CD4-positive, alpha-beta T cell treated with Interleukin-15 for 4 hours (primary cell): ENCODE data around the gene GNAT1.

Experiments
- DNase-seq: peaks from one replicate; pipeline ENCODE4 v3.0.0-alpha.2; 2020; ENCODE audit warnings: low spot score

GNAT1 gene

DNA sequence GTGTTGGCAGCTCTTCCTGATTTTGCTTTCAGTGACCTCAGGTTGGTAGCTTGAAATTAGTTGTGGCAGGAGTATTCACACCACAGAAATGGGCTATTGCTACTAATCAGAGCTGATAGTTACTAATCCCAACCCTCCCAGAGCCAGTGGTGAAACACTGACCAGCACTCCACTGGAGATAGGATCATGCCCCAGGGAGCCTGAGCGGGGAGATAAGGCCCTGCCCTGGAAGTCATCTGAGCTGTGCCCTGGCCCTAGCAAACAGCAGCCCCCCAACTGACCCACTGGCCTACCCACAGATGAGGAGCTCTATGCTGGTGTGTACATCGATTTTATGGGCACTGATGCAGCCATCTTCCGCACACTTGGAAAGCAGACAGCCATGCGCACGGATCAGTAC is 9.4 kb upstream of the GNAT1 start:
- no peak for DNase-seq

DNA sequence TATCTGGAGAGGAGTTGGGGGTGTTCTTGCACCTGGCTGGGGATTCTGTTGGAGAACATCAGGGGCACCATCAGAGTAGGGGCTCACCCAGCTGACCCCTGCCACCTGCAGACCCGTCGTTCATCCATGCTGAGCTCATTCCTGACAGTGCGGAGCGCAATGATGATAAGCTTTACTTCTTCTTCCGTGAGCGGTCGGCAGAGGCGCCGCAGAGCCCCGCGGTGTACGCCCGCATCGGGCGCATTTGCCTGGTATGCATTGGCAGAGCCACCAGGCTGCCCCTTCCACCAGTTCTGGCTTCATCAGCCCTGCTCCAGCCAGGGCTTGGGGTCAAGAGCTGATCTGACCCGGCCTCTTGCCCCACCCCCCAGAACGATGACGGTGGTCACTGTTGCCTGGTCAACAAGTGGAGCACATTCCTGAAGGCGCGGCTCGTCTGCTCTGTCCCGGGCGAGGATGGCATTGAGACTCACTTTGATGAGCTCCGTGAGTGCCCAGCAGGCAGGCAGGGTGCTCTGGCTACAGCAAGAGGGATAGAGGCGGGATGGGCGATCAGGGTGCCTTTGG is 8.8 kb upstream of the GNAT1 start:
- no peak for DNase-seq

- no peak for DNase-seq
Observed at GRCh38 chr3:50183755-50184154, 7.7 kb upstream of the GNAT1 start.

DNA sequence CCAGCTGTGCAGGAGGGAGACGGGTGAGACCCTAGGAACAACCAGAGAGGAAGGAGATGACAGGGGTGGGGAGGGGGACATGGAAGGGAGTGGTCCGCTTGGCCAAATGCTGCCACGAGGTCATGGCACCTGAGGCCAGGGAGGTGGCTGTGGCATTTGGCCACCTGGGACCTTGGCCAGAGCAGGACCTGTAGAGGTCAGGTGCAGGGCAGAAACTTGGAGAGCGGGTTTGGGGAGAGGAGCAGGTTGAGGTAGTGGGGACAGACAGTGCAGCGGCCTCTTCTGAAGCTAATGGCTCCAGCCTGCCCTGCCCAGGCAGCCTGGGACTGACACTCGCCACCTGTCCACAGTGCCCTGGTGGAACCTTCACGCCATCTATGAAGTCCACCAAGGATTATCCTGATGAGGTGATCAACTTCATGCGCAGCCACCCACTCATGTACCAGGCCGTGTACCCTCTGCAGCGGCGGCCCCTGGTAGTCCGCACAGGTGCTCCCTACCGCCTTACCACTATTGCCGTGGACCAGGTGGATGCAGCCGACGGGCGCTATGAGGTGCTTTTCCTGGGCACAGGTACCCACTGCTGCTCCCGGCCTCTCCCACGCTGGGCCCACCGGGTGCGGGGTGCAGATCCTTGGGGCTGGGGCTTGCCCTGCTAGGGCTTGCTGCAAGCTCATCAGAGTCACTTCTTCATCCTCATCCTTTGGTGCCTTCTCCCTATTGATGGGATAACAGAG is 7.0 kb upstream of the GNAT1 start:
- no peak for DNase-seq

- no peak for DNase-seq
Observed at GRCh38 chr3:50185230-50185629, 6.2 kb upstream of the GNAT1 start.

GRCh38 chr3:50186096-50186495 is 5.3 kb upstream of the GNAT1 start:
- no peak for DNase-seq

DNA sequence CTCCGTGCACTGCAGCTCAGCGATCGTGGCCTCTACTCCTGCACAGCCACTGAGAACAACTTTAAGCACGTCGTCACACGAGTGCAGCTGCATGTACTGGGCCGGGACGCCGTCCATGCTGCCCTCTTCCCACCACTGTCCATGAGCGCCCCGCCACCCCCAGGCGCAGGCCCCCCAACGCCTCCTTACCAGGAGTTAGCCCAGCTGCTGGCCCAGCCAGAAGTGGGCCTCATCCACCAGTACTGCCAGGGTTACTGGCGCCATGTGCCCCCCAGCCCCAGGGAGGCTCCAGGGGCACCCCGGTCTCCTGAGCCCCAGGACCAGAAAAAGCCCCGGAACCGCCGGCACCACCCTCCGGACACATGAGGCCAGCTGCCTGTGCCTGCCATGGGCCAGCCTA is 3.7 kb upstream of the GNAT1 start:
- no peak for DNase-seq

DNA sequence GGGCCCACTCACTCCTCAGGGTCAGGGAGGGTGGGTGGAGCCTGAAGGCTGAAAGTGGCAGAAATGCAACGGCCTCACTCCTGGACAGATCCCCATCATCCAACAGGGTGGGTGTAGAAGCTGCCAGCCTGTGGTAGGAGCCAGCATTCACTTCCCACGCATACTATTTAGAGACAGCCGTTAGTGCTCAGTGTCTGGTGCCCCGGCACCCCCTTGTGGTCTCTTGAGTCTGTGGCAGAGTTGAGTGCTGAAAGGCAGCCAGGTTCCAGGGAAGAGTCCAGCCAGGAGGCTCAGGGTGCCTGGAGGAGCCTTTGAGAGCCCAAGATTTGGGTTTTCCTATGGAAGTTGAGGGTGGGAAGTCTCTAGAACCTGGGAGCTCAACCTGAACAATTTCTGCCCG is 2.1 kb upstream of the GNAT1 start:
- no peak for DNase-seq

DNA sequence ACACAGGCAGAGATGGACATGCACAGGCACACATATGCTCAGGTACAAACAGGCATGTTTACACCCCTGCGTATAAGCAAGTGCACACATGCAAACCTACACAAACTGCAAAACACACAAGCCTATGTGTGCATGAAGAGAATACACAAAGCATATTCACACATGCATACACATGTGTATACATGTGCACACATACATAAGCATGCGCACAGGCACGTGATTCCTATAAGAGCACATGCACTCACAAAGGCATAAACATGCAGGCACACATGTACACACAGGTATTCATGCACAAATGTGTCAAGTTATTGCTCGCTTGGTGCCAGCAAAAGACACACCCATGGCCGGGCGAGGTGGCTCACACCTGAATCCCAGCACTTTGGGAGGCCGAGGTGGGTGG is 1.4 kb upstream of the GNAT1 start:
- no peak for DNase-seq

GRCh38 chr3:50192124-50192523 is 714 bp downstream of the GNAT1 start:
- DNase-seq: no peak

DNA sequence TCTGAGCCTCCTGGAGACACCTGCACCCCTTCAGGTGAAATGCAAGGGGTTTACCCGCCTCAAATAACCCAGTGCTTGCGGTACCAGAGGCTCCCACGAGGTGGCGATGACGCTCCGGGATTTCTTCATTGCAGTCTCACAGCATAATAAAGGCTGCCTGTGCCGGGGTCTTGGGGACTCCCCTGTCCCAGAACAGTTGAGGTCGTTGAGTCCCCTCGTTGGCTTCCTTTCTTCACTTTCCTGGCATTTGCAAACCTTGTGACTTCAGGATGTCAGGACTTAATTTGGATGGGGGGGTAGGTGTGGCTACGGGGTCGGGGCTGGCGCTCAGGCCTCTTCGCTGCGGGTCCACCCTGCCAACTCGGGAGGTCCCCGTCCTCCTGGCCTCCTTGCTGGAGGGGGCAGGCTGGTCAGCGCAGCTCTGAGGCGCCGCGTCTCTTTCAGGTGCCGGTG is 1.3 kb downstream of the GNAT1 start:
- DNase-seq: peak; percentile 84

DNA sequence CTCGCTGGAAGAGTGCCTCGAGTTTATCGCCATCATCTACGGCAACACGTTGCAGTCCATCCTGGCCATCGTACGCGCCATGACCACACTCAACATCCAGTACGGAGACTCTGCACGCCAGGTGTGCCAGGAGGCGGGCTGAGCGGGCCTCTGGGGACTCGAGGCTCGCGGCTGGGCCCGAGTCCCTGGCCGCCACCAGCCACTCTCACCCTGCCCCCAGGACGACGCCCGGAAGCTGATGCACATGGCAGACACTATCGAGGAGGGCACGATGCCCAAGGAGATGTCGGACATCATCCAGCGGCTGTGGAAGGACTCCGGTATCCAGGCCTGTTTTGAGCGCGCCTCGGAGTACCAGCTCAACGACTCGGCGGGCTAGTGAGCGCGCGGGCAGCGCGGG is 1.9 kb downstream of the GNAT1 start:
- DNase-seq: no peak

DNA sequence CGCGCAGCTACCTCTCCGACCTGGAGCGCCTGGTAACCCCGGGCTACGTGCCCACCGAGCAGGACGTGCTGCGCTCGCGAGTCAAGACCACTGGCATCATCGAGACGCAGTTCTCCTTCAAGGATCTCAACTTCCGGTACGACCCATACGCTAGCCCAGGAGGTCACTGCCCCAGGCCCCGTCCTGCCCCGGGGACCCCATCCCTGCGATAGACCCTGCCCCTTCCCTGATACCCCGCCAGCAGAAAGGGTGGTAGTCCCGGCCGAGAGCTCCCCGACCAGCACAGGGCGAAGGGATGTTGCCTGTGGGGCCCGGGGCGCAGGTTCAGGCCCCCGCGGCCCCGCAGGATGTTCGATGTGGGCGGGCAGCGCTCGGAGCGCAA is 2.3 kb downstream of the GNAT1 start:
- no peak for DNase-seq

GRCh38 chr3:50194128-50194902 is 2.9 kb downstream of the GNAT1 start:
- DNase-seq: peak; percentile 85

DNA sequence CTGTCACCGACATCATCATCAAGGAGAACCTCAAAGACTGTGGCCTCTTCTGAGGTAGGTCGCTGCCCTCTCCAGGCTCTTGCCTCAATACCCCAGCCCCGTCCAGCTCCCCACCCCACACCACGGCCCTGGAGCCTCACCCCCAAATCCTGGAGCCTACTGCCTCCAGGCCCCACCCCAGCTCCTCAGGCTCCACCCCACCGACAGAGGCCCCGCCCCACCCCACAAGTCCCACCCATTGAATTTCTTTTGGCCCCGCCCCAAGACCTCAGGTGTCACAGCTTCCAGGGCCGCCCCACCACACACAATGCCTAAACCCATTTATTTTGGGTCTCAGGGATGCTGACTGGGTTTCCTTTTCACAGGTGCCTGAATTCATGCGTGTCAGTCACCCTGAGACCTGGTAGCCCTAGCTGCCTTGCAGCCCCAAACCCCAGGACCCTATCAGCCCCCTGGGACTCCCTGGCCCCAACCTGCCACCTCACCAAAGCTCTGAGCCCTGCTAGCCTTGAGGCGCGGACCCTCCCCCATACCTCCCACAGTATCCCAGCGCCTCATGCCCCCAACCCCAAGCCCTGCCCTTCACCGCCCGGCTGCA is 3.6 kb downstream of the GNAT1 start:
- DNase-seq: peak; percentile 15

DNA sequence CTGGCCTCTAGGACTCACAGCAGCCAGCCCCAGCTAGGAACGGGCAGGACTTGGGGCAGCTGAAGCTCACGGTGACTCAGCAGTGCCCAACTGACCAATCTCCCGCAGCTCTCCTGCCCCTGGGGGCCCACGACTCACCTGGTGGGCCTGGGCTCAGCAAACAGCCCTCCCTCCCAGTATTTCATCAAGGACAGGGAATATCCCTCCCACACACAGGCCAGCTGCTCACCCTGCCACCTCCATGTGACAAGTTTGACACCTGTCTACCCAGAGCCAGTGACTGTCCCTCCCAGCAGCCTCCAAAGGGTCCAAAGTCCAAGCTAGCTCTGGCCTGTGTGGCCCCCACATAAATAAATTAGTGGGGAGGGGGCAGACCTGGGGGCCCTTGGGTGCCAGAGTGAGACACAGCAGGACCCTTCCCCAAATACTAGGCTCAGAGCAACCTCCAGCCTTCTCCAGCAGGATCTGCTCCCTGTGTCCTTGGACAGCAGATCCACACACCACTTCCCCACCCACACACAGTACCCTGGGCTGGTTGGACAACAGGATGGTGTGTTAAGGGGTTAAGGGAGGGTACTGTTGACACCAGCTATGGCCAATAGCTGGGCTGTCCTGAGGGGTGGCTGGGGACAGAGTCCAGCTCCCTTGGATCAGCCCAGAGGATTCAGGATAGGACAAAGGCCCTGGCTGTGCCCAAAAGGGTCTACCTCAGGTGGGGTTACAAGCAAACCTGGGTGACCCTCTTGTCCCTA is 4.3 kb downstream of the GNAT1 start:
- no peak for DNase-seq

DNA sequence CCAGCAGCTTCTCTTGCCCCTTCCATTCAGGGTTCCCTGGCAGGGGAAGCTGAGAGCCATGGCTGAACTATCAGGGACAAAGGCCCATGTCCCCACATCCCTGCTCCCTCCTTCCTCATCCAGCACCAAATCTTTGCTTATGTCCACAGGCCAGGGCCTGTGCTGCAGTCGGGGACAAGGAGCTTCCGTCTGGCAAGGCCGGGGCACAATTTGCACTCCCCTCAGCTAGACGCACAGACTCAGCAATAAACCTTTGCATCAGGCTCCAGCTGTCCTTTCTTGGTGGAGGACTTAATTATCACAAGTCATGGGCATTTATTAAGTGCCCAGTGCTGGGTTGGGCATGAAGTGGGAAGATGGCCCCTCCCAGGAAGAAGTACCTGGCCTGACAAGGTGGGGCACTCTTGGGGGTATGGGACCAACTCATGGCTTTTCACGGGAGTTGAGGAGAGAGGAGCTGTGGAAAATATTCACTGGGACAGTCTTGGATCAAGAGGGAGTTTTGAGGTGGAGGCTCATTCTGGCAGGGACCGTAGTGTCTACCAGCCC is 4.9 kb downstream of the GNAT1 start:
- DNase-seq: no peak

DNA sequence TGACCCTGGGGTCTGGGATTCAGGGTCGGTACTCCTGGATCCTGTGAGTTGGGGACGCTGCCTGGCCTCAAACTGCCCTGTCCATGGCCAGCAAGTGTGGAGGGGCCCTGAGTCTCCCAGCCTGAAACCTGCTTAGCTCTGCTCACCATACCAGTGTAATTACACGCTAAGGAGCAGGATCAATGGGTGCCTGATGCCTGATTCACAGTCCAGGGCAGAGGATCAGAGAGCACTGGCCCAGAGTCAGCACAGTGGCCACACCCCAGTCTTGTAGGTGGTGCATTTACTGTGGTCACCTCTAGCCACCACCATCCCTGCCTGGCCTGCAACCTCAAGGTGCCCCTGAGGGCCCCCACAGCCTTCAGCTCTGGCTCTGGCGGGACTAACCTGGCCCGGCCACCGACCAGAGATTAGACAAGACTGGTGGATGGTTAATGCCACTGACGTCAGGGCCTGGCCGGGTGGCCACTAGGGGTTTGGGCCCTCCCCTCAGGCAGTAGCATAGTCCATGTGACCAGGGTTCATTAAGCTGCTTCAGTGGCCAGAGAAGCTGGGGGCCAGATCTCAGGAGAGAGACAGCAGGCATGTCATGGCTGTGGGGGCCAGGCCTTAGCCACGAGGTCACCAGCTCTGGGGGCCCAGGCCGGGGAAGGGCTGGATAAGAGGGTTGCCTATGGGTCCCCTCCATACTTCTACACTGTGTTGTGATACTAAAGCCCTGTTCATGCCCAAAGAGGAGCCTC is 10.3 kb downstream of the GNAT1 start:
- DNase-seq: no peak

GRCh38 chr3:50202353-50203112 is 11.1 kb downstream of the GNAT1 start:
- DNase-seq: no peak

- DNase-seq: no peak
Observed at GRCh38 chr3:50203113-50203808, 11.9 kb downstream of the GNAT1 start.
